NT2/D1 (cell line): ENCODE measurements around the gene CENPL.
A peak's percentile ranks its signal among the peaks of the same experiment; 100 is the strongest.

Experiments used
- DNase-seq: peaks from one replicate; pipeline ENCODE4 v3.0.0-alpha.2; 2011; ENCODE audit warnings: low read depth, low spot score
- H3K27me3 ChIP-seq: 2 replicates; pipeline ENCODE4 v1.6.0; 2011; ENCODE audit warnings: mild to moderate bottlenecking; ENCODE audit not compliant: insufficient read length, insufficient read depth
- H3K36me3 ChIP-seq: 2 replicates; pipeline ENCODE4 v1.6.1; 2011; ENCODE audit warnings: mild to moderate bottlenecking, low read length, mixed read lengths; ENCODE audit not compliant: insufficient read depth, insufficient read length
- H3K4me1 ChIP-seq: 2 replicates; pipeline ENCODE4 v1.5.1; 2011; ENCODE audit not compliant: insufficient read depth, insufficient read length
- H3K4me3 ChIP-seq: 2 replicates; pipeline ENCODE4 v1.5.1; 2011; ENCODE audit warnings: low read depth; ENCODE audit not compliant: insufficient read length
- H3K9ac ChIP-seq: 2 replicates; pipeline ENCODE4 v1.6.0; 2011; ENCODE audit warnings: low read depth; ENCODE audit not compliant: insufficient read length
- H3K9me3 ChIP-seq: 2 replicates; pipeline ENCODE4 v1.5.1; 2011; ENCODE audit warnings: mild to moderate bottlenecking, low read length; ENCODE audit not compliant: insufficient read depth
- SUZ12 ChIP-seq: IDR thresholded peaks from 2 replicates; pipeline ENCODE4 v1.6.1; 2011; ENCODE audit not compliant: insufficient read length, insufficient read depth; ENCODE audit errors: extremely low read depth
- YY1 ChIP-seq: IDR thresholded peaks from 2 replicates; pipeline ENCODE4 v1.6.1; 2011; ENCODE audit not compliant: insufficient read length, insufficient read depth
- ZNF274 ChIP-seq: IDR thresholded peaks from 2 replicates; pipeline ENCODE4 v1.6.1; 2011; ENCODE audit warnings: mild to moderate bottlenecking, low read depth, low read length

CENPL gene

GRCh38 chr1:173867753-173868265 is 43.1 kb upstream of the CENPL start, which contains the start of gene GAS5:
GAS5 (minus strand) TSS chr1:173867989.
- Histone ChIP-seq H3K9ac (peak within 1 kb of the TSS; percentile 99), H3K27me3 (no peaks in the 10 kb centered on the region), H3K36me3 (peaks cover 69% of the 10 kb centered on the region), H3K4me1 (no peaks in the 10 kb centered on the region), H3K4me3 (peak within 1 kb of the TSS; percentile 98), H3K9me3 (no peaks in the 10 kb centered on the region)
- peak; percentile 60 for TF ChIP-seq YY1
- no peak for TF ChIP-seq ZNF274
- DNase-seq = peak; percentile 100

- H3K4me1 ChIP-seq = no peaks in the 10 kb centered on the region
Measured at GRCh38 chr1:173867141-173867752, 42.6 kb upstream of the CENPL start.

GRCh38 chr1:173866413-173867115 is 41.9 kb upstream of the CENPL start:
- TF ChIP-seq SUZ12 (no peak), YY1 (no peak), ZNF274 (no peak)
- Histone ChIP-seq H3K9ac (peak overlapping the region; percentile 99), H3K4me3 (peak overlapping the region; percentile 98), H3K9me3 (no peaks in the 10 kb centered on the region), H3K27me3 (no peaks in the 10 kb centered on the region), H3K36me3 (peaks cover 68% of the 10 kb centered on the region), H3K4me1 (no peaks in the 10 kb centered on the region)
- DNase-seq = no peak

More at GRCh38 chr1:173867141-173867752, 42.6 kb upstream of the CENPL start:
- Histone ChIP-seq H3K36me3 (peaks cover 66% of the 10 kb centered on the region), H3K9ac (peak overlapping the region; percentile 99), H3K4me3 (peak overlapping the region; percentile 98), H3K27me3 (no peaks in the 10 kb centered on the region), H3K9me3 (no peaks in the 10 kb centered on the region)
- TF ChIP-seq YY1 = no peak
- DNase-seq = no peak

- Histone ChIP-seq H3K36me3 (peaks cover 67% of the 10 kb centered on the region), H3K27me3 (no peaks in the 10 kb centered on the region), H3K4me3 (peak overlapping the region; percentile 98), H3K9ac (peak overlapping the region; percentile 99), H3K9me3 (no peaks in the 10 kb centered on the region), H3K4me1 (no peaks in the 10 kb centered on the region)
- no peak for TF ChIP-seq YY1
- no peak for DNase-seq
Measured at GRCh38 chr1:173865468-173866164, 40.9 kb upstream of the CENPL start.

GRCh38 chr1:173864179-173864867 is 39.6 kb upstream of the CENPL start:
- Histone ChIP-seq H3K9ac (peak overlapping the region; percentile 99), H3K27me3 (no peaks in the 10 kb centered on the region), H3K36me3 (peaks cover 73% of the 10 kb centered on the region), H3K4me3 (peak overlapping the region; percentile 98), H3K4me1 (no peaks in the 10 kb centered on the region), H3K9me3 (no peaks in the 10 kb centered on the region)
- DNase-seq = no peak
- TF ChIP-seq YY1 (no peak), ZNF274 (no peak), SUZ12 (no peak)

GRCh38 chr1:173863224-173864161 is 38.8 kb upstream of the CENPL start:
- Histone ChIP-seq H3K9ac (no peak overlapping the region), H3K36me3 (peaks cover 81% of the 10 kb centered on the region)

More at GRCh38 chr1:173863224-173864161, 38.8 kb upstream of the CENPL start:
- DNase-seq = no peak
- H3K4me3 ChIP-seq = no peak overlapping the region
- H3K4me1 ChIP-seq = no peaks in the 10 kb centered on the region
- H3K9me3 ChIP-seq = no peaks in the 10 kb centered on the region
- no peak for TF ChIP-seq YY1
- no peak for TF ChIP-seq SUZ12
- TF ChIP-seq ZNF274 = no peak
- no peaks in the 10 kb centered on the region for H3K27me3 ChIP-seq
